Stimulated activated naive CD4-positive, alpha-beta T cell (primary cell): ENCODE measurements around the gene KAT2A.

Source experiments
- DNase-seq, 6 experiments: peaks; one replicate each; lab custom pipeline; 2025; lab: John Stamatoyannopoulos, UW

KAT2A gene

DNA sequence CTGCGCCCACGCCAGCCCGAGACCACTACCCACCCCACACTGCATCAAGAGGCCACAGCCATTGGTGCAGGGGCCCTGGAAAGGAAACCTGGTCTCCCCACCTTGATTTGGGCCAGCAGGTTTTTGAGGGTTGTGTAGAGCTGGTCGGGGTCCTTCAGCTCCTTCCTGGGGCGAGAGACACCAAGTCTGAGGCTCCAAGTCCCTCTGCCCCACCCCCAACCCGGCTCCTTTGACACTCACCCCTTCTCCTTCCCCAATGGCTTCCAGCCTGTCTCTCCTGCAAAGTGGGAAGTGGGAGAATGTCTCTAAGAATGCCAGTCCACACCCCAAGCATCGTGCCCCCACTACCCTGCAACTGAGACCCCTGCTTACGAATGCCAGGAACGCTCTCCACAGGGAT is 7.0 kb downstream of the KAT2A start:
- no peak for DNase-seq

GRCh38 chr17:42113293-42114069 is 7.7 kb downstream of the KAT2A start:
- DNase-seq = no peak

DNA sequence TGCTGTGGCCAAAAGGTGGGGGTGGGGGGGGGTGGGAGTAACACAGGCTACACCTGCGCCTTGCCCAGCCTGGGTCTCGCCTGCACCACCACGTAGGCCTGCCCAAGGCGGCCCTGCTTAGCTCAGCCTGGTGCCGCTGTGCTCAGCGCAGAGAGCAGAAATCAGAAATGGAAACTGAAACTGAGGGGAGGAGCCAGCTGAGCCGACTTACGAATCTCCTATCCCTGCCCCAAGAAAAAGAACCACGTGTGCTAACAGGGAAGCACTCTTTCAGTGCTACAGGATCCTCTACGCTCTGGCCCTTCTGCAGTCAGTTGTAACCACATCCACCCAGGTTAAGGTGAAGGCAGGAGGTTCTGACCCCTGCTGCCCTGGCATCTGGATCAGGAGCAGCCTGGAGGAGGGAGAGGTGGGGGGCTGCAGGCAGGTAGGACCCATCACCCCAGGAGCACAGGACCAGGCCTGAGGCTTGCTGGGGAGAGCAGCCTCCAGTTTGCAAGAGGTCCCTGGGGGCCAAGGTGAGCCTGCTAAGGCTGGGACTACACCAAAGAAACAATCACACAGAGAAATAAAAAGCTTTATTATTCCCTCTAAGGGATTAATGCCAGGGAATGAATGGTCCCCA is 8.5 kb downstream of the KAT2A start, which contains the start of gene DHX58:
Gene DHX58 (minus strand): TSS at position 163 of the 625 bp plus-strand sequence. CDS start 822 bp downstream, outside the sequence.
- DNase-seq = peak; percentile 61 to 83 (median 75)

DNA sequence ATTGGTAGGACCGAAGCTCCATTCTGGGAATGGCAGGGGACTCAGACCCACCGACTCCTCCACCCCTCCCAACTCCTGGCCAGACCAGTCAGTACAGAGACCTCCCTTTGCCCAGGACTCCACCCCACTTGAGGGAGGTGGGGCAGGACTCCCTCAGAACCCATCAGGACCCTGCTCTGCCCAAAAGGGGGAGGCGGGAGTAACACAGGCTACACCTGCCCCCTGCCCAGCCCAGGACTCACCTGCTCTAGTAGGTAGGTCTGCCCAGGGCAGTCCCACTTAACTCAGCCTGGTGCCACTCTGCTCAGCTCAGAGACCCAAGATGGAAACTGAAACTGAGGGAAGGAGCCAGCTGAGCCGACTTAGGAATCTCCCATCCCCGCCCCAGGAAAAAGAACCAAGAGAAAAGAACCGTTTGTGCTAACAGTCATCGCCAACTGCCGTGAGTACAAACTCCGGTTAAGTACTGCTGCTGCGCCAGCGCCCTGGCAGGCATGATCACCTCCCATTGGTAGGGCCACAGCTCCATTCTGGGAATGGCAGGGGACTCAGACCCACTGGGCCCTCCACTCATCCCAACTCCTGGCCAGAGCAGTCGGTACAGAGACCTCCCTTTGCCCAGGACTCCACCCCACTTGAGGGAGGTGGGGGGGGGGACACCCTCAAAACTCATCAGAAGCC is 9.2 kb downstream of the KAT2A start:
- peak in 2 of 6 experiments; percentile 16 to 36 for DNase-seq

DNA sequence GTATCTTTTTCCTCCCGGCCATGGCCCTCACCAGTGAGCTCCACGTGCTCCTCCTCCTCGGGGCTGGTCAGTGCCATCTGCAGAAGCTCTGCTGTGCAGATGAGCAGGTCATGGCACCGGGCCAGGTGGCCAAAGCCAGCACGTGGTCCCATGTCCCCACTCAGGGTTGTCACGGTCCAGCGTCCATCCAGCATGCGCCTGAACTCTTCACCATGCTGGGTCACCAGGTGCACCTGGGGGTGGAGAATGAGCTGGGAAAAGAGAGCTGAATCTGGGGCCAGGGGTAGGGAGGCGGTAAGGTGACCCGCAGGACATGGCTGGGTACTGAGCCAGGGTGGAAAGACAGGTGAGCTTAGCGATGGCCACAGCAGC is 9.9 kb downstream of the KAT2A start:
- DNase-seq = no peak

DNA sequence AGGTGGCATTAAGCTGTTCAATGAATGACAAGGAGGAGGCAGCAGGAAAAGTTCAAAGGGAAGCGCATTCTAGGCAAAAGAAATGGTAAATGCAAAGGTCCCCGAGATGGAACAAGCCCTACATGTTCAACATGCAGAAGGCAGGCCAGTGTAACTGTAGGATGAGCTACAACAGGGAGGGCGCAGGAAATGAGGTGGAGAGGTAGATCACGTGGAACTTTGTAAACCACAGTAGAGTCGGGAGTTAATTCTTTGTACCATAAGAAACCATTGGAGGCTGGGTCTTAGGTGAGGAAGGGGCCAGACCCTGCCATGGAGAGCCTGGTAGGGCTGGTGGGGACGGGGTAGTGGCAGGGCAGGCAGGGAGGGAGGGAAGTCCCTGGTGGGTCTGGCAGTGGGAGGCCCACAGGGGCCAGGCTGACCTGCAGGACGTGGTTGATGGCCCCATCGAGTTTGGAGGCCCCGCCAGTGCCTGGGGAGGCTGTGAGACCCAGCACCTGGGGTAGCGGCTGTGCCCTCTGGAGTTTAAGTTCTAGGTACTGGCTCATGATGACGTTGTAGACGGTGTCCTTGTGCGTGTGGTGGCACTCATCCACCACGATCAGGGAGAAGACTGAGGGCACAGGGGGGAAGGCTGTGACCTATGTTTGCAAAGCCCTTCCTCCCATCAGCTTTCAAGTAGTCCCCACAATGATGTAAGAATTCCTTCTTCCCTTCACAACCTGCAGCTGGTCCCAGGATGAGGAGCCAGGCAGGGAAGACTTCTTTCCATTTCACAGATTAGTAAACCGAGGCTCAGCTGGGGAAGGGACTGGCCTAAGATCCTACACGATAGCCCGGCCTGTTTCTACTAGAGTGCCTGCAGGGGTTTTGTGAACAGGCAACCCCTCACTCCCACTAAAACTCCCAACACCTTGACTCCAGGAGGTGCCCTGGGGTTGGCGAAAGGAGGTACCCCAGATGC is 10.6 kb downstream of the KAT2A start:
- peak in 3 of 6 experiments; percentile 8 to 22 (median 9) for DNase-seq

DNA sequence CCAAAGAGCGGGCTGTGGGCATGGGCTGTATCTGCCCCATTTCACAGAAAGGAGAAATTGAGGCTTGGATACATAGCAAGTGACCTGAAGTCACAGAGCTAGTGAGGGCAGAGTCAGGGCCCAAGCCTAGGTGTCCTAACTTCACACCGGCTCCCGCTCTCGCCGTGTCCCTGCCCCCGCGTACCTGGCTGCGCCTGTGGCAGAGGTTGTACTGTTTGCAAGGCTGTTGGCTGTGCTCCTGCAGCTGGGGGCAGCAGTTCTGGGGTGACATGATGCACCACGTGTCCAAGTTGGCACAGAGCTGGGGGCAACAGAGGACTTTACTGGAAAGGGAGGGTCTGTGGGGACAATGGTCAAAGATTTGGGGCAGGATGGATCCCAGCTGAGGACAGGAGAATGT is 12.1 kb downstream of the KAT2A start:
- DNase-seq = no peak

GRCh38 chr17:42107597-42108576 is 13.3 kb downstream of the KAT2A start:
- DNase-seq = peak; percentile 74 to 92 (median 88)

DNA sequence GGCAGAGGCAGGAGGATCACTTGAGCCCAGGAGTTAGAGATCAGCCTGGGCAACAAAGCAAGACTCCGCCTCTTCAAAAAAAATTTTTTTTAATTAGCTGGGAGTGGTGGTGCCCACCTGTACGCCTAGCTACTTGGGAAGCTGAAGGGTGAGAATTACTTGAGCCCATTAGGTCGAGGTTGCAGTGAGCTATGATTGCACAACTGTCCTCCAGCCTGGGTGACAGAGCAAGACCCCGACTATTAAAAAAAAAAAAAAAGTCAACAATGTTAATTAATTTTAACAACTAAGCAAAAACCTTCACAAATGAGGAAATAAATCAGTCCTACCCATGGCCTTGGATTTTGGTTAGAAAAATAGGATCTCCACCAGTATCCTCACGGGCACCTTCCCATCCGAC is 14.0 kb downstream of the KAT2A start:
- no peak for DNase-seq

DNA sequence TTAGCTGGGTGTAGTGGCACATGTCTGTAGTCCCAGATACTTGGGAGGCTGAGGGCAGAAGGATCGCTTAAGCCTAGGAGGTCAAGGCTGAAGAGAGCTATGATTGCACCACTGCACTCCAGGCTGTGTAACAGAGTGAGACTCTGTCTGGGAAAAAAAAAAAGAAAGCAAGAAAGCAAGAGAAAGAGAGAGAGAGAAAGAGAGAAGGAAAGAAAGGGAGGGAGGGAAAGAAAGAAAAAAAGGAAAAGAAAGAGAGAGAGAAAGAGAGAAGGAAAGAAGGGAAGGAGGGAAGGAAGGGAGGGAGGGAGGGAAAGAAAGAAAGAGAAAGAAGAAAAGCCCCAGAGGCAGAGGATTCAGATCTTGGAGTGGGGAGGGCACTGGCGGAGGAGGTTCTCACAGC is 15.2 kb downstream of the KAT2A start:
- DNase-seq = no peak

DNA sequence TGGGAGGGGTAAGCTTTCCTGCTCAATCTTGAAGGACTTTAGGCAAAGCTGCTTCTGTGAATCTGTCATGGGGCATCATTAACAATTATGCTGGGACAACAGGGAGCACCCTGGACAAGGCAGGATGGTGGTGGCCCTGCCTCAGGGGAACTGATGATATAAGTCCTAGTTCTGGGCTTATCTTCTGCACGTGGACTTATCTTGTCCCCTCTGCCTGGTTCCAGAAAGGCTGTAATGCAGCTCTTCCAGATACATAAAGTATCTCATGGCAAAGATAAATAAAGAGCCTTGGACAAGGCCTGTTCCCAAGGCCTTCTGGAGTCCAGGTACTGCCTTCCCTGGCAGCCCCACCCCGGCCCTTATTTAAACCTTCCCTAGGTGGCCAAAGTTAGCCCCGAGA is 16.9 kb downstream of the KAT2A start:
- no peak for DNase-seq

DNA sequence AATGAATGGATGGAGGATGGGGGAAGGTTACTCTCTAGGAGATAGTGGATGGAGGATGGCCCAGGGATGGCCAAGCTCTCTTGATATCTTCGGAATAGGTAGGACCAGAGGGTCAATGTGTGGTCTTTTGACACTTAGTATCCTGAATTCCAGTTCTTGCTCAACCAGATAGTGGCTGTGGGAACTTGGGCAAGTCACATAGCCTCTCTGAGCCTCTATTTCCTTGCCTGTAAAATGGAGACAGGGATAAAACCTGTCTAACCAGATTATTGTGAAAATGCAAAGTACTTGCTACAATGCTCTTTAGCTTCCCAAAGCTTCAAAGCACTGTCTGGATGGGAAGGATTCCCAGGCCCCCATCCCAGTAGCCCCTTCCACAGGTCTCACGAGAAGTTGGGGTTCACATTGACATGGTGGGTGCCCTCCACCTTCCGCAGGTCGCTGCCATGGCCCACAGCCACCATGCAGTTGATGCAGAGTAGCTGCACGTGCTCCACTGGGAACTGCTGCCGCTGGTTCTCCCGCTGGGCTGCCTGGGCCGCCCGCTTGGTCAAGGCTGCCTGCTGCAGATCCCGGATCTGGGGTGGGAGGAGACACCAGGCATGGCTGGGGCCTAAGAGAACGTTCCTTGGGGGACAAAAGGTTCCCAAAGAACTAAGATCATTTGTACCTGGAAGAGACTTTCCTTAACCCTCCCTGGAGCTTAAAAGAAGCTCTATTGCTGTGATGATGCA is 17.8 kb downstream of the KAT2A start:
- DNase-seq = no peak

- peak; percentile 27 to 51 (median 46) for DNase-seq
These were observed 19.5 kb downstream of the KAT2A start for GRCh38 chr17:42101513-42102292.

DNA sequence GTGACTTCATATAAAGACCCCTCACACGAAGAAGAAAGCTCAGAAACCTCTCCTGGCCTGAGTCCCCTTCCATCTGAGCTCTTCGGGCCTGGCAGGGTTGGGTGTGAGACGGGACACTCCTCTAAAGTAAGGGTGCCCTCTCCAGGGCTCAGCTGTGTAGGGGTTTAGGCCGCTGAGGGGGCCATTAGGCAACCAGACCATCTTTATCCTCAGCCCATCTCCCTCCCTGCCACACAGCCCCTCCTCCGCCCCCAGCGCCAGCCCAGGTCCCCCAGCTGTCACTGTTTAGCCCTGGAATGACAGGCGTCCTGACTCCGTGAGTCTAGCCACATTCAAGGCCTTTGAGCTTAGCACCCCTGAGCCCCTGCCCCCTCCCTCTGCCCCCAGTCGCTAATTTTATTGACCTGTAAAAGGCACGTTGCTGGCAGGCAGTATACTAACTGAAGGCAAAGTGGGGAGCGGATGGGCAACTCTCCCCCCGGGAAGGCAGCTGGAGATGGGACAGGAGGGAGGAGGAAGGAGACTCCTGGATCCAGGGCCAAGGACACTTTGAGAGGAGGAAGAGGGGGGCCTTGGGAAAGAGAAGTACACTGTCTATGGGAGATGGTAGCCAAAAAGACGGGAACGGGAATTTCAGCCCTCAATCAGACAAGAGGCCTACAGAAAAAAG is 22.3 kb downstream of the KAT2A start:
- DNase-seq = no peak

DNA sequence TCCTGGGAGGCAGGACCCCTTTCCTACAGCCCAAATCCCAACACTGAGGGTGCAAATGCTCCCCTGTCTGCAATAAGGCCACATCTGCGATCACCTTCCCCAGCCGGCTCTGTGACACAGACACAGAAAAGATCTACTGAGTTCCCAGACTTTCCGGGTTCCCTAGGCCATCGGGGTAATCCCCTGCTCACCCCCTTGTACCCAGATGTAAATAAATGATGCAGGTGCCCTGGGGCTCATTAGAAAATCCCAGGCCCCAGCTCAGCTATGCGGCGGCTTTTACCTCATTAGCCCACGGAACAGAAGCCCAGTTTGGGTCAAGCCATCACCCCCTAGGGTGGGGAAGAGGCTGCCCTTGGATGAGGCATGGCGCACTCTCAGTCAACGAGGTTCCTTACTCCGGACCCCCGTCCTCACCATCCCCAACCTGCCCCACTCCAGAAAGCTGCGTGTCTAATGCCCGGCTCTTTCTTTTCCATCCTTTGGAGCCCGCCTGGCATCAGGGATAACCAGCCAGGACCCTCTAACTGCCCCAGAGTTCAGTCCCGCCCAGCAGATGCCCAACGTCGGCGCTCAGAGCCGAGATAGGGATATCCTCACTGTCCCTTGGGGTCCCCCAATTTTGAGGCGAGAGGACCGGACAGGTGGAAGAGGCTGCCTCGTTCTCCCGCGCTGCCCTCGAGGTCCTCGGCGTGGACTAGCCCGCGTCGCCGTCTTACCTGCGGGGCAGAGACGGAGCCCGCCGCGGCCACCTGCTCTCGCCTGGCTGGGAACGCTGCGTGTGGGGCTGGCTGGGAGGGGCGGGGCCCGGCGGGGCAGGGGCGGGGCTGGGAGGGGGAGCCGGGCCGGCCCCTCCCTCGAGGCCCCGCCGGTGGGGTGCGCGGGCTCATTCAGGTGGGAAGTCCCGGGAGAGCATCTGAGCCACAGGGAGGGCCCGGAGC is 23.2 kb downstream of the KAT2A start, which contains the start of gene ZNF385C:
Gene ZNF385C (minus strand): TSS at position 783 of the 941 bp plus-strand sequence. CDS start 35,417 bp downstream, outside the sequence.
- peak in 5 of 6 experiments; percentile 9 to 61 (median 56) for DNase-seq

DNA sequence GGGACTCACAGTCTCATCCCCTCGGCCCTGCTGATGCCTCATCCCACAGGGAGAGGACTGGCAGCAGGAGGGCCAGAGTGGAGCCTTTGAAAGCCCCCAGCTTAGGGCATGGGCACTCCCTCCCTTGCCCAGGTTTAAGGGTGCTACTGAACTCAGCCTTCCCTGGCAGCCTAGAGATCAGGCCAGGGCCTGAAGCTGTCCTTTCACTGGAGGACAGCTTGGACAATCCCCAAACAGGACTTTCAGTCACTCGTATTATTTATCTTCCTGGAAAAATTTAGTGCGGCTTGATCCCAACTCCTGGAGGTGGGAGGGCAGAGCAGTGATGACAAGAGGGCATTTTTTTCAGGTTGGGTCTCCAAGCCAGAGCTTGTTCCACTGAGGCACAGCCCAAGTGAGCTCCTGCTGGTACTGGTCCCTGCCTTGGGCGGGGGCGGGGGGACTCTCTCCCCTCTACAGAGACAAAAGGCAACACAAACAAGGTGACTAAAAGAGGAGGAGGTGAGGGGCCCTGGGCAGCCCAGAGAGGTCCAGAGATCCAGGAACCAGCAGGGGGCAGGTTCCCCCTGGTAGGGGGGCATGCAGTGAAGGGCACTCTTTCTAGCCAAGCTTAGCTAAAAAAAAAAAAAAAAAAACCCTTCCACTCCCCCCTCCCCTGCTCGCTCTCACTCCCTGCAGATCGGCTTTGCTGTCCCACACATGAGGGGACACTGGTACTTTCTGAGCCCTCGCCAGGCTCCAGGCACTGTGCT is 24.6 kb downstream of the KAT2A start:
- DNase-seq = no peak
